Spleen (tissue), 7 donors: ENCODE data around the gene GDPD3.

ENCODE experiments used
- POLR2A ChIP-seq, 3 donors: fragments of 450-650 bp; IDR thresholded peaks; one replicate each; pipeline ENCODE4 v1.5.1; 2017; ENCODE audit warnings: antibody characterized with exemption in 3 of 3, mild to moderate bottlenecking in 1 of 3
- POLR2AphosphoS5 ChIP-seq, 3 donors: sonication (generic); formaldehyde crosslinking; IDR thresholded peaks; one replicate each; pipeline ENCODE4 v1.5.1; 2017; ENCODE audit warnings: antibody characterized with exemption in 3 of 3
- TF ChIP-seq, protein P1 (sequence below), 11 experiments: fragments of 200-600 bp in 7 of 11; fragments of 450-650 bp in 4 of 11; sonication (generic) in 4 of 11; IDR thresholded peaks in 8 of 11; conservative IDR thresholded peaks in 3 of 11; 1 replicate in 7 of 11; 2 replicates in 4 of 11; pipeline versions ENCODE4 v1.4.0 to v1.8.0; 2016 to 2021; ENCODE audit warnings: antibody characterized with exemption in 11 of 11, inconsistent platforms in 4 of 11, mild to moderate bottlenecking in 1 of 11
- donor health status: DM: no; HTN: no; CAD: no; lungs with moderate emphysema.
- donor health status: DM: no; HTN: no; CAD: no.
- donor health status: DM: no; HTN: no; CAD: no.

DNA sequence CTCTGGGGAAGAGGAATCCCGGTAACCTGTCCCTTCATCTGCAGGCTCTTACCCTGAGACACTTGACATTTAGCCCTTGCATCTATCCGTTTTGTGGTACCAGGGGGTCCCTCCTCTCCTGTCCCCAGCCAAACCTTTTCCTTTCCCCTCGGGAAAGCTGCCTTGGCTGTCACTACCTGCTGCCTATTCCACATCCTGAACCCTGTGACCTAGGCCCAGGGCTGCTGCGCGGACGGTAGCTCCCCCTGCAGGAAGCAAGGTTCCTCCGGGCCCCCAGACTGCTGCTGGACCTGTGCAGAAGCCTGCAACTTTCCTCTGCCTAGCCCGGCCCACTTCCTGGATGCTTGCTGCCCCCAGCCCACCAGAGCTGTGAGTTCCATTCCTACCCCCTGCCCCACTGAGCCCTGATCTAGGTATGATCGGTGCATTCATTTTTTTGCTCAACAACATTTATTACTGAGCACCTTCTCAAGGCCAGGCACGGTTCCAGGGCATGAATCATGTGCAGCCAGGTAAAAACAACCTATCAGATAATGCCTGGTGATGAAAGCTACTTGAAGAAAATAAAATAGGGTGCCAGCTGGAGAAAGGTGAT is 58.3 kb downstream of the GDPD3 start:
- TF ChIP-seq, protein P1, sequence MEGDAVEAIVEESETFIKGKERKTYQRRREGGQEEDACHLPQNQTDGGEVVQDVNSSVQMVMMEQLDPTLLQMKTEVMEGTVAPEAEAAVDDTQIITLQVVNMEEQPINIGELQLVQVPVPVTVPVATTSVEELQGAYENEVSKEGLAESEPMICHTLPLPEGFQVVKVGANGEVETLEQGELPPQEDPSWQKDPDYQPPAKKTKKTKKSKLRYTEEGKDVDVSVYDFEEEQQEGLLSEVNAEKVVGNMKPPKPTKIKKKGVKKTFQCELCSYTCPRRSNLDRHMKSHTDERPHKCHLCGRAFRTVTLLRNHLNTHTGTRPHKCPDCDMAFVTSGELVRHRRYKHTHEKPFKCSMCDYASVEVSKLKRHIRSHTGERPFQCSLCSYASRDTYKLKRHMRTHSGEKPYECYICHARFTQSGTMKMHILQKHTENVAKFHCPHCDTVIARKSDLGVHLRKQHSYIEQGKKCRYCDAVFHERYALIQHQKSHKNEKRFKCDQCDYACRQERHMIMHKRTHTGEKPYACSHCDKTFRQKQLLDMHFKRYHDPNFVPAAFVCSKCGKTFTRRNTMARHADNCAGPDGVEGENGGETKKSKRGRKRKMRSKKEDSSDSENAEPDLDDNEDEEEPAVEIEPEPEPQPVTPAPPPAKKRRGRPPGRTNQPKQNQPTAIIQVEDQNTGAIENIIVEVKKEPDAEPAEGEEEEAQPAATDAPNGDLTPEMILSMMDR (IDR thresholded peaks at IDR 0.05 in 8 of 11, conservative IDR thresholded peaks at IDR 0.05 in 3 of 11) = peak in 9 of 11 experiments; percentile 14 to 61 (median 34)
- no peak for TF ChIP-seq POLR2AphosphoS5 (IDR thresholded peaks at IDR 0.05)
- TF ChIP-seq POLR2A (IDR thresholded peaks at IDR 0.05) = no peak
